PC-3 (cell line): ENCODE results near the gene HTT-AS.

Experiments
- CTCF ChIP-seq: fragments of 300-600 bp; sonication (generic); conservative IDR thresholded peaks from 2 replicates; pipeline ENCODE4 v1.5.1; 2017; ENCODE audit warnings: antibody characterized with exemption, low read depth, mild to moderate bottlenecking, low read length
- EZH2phosphoT487 ChIP-seq: fragments of 300-600 bp; sonication (generic); IDR thresholded peaks from 2 replicates; pipeline ENCODE4 v1.6.1; 2018; ENCODE audit warnings: mild to moderate bottlenecking, antibody characterized with exemption, low read length, borderline replicate concordance

DNA sequence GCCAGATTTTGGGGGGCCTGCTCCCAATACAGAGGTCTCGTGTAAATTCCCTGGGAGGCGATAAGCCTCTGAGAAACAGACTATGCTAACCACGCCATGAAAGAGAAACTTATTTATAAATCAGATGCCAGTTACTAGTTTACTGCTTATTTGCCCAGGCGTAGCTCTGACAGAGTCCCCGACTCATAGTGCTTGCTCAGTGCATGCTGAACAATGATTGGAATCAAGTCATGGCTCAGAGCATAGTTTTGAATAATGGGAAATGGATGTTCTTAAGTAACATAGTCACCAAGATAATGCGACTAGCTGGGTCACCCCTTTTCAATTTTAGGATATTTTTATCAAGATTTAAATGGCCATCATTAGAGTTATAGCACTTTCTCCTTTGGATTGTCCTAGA, 40.0 kb upstream of the HTT-AS start:
- TF ChIP-seq CTCF (no peak), EZH2phosphoT487 (no peak)
